Ishikawa (cell line): Measurements from ENCODE around the gene GABPA.

Experiments
- CREB1 ChIP-seq: IDR thresholded peaks from 2 replicates; pipeline ENCODE4 v1.6.1; 2012; ENCODE audit warnings: low read depth
- EGR1 ChIP-seq: IDR thresholded peaks from 2 replicates; pipeline ENCODE4 v1.6.1; 2012
- EP300 ChIP-seq: IDR thresholded peaks from 2 replicates; pipeline ENCODE4 v1.6.1; 2012; ENCODE audit warnings: borderline replicate concordance
- MAX ChIP-seq: IDR thresholded peaks from 2 replicates; pipeline ENCODE4 v1.6.1; 2012
- NFIC ChIP-seq: IDR thresholded peaks from 2 replicates; pipeline ENCODE4 v1.6.1; 2012
- RAD21 ChIP-seq: IDR thresholded peaks from 2 replicates; pipeline ENCODE4 v1.6.1; 2012; ENCODE audit warnings: low read depth
- TAF1 ChIP-seq: IDR thresholded peaks from 2 replicates; pipeline ENCODE4 v1.6.1; 2012; ENCODE audit warnings: low read depth, mild to moderate bottlenecking
- USF1 ChIP-seq: IDR thresholded peaks from 2 replicates; pipeline ENCODE4 v1.6.1; 2012
- YY1 ChIP-seq: IDR thresholded peaks from 2 replicates; pipeline ENCODE4 v1.6.1; 2012; ENCODE audit warnings: low read depth
- TF ChIP-seq, protein P1 (sequence below): IDR thresholded peaks from 2 replicates; pipeline ENCODE4 v1.6.1; 2012; ENCODE audit warnings: low read depth, mild to moderate bottlenecking

- no peak for TF ChIP-seq EP300
- no peak for TF ChIP-seq MAX
- TF ChIP-seq, protein P1, sequence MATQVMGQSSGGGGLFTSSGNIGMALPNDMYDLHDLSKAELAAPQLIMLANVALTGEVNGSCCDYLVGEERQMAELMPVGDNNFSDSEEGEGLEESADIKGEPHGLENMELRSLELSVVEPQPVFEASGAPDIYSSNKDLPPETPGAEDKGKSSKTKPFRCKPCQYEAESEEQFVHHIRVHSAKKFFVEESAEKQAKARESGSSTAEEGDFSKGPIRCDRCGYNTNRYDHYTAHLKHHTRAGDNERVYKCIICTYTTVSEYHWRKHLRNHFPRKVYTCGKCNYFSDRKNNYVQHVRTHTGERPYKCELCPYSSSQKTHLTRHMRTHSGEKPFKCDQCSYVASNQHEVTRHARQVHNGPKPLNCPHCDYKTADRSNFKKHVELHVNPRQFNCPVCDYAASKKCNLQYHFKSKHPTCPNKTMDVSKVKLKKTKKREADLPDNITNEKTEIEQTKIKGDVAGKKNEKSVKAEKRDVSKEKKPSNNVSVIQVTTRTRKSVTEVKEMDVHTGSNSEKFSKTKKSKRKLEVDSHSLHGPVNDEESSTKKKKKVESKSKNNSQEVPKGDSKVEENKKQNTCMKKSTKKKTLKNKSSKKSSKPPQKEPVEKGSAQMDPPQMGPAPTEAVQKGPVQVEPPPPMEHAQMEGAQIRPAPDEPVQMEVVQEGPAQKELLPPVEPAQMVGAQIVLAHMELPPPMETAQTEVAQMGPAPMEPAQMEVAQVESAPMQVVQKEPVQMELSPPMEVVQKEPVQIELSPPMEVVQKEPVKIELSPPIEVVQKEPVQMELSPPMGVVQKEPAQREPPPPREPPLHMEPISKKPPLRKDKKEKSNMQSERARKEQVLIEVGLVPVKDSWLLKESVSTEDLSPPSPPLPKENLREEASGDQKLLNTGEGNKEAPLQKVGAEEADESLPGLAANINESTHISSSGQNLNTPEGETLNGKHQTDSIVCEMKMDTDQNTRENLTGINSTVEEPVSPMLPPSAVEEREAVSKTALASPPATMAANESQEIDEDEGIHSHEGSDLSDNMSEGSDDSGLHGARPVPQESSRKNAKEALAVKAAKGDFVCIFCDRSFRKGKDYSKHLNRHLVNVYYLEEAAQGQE: no peak
- no peak for TF ChIP-seq CREB1
- TF ChIP-seq RAD21: no peak
- TF ChIP-seq NFIC: no peak
- no peak for TF ChIP-seq TAF1
- TF ChIP-seq EGR1: no peak
- TF ChIP-seq YY1: no peak
- TF ChIP-seq USF1: no peak
Observed at GRCh38 chr21:25721987-25722386, 12.8 kb upstream of the GABPA start.
